WTC11 (cell line): ENCODE results near the gene P2RX3. TPM values are rescaled to one million over a fixed set of nuclear protein-coding genes. Genes with fewer than 3 reads are reported as not detected.

Experiments
- ATAC-seq: fragments of 200-7000 bp; cut with Tn5 transposase; 2 replicates; pipeline ENCODE4 v1.10.0; 2021; ENCODE audit warnings: mild to moderate bottlenecking, moderate library complexity
- CTCF ChIA-PET: fragments of 300-600 bp; sonication (Branson Sonifier 250); formaldehyde crosslinking; loops from one replicate; lab custom pipeline; 2021; ENCODE audit warnings: antibody characterized with exemption; lab: Charles Lee
- POLR2A ChIA-PET: fragments of 350-600 bp; sonication (Branson Sonifier 250); formaldehyde crosslinking; loops from one replicate; lab custom pipeline; 2021; ENCODE audit warnings: antibody characterized with exemption; lab: Charles Lee
- DNase-seq: peaks from one replicate; pipeline ENCODE4 v3.0.0; 2021; ENCODE audit warnings: low spot score
- H3K27ac Mint-ChIP-seq: 2 replicates; pipeline ENCODE4 v1.8.0; 2021; ENCODE audit warnings: mixed read lengths
- H3K27me3 Mint-ChIP-seq: 2 replicates; pipeline ENCODE4 v1.8.0; 2021; ENCODE audit warnings: low read depth, mild to moderate bottlenecking, moderate library complexity, mixed read lengths
- H3K36me3 Mint-ChIP-seq: 2 replicates; pipeline ENCODE4 v1.8.0; 2021; ENCODE audit warnings: mixed read lengths
- H3K4me1 Mint-ChIP-seq: 2 replicates; pipeline ENCODE4 v1.8.0; 2022; ENCODE audit warnings: mixed read lengths
- H3K4me3 Mint-ChIP-seq: 2 replicates; pipeline ENCODE4 v1.8.0; 2021; ENCODE audit warnings: mild to moderate bottlenecking, moderate library complexity, mixed read lengths
- H3K9me3 Mint-ChIP-seq: 2 replicates; pipeline ENCODE4 v1.8.0; 2021; ENCODE audit warnings: mixed read lengths
- ARID4B ChIP-seq: sonication (generic); formaldehyde crosslinking; IDR thresholded peaks from 2 replicates; pipeline ENCODE4 v1.8.0; 2023; ENCODE audit warnings: missing genetic modification reagents, mild to moderate bottlenecking, borderline replicate concordance
- ATF1 ChIP-seq: sonication (generic); formaldehyde crosslinking; IDR thresholded peaks from 2 replicates; pipeline ENCODE4 v1.8.1; 2023; ENCODE audit warnings: mild to moderate bottlenecking, moderate library complexity, missing genetic modification reagents
- E2F5 ChIP-seq: sonication (generic); formaldehyde crosslinking; IDR thresholded peaks from 2 replicates; pipeline ENCODE4 v1.8.1; 2022; ENCODE audit warnings: mild to moderate bottlenecking, moderate library complexity, missing genetic modification reagents
- ELF4 ChIP-seq: sonication (generic); formaldehyde crosslinking; IDR thresholded peaks from 2 replicates; pipeline ENCODE4 v1.8.1; 2022; ENCODE audit warnings: low read depth, mild to moderate bottlenecking, moderate library complexity, missing genetic modification reagents
- ERG ChIP-seq: fragments of 250-450 bp; sonication (Bioruptor Pico); IDR thresholded peaks from 2 replicates; pipeline ENCODE4 v1.8.0; 2021; ENCODE audit warnings: mild to moderate bottlenecking
- ETV6 ChIP-seq: sonication (generic); formaldehyde crosslinking; IDR thresholded peaks from 2 replicates; pipeline ENCODE4 v1.8.1; 2022; ENCODE audit warnings: mild to moderate bottlenecking, missing genetic modification reagents
- IRF2 ChIP-seq: sonication (generic); formaldehyde crosslinking; IDR thresholded peaks from 2 replicates; pipeline ENCODE4 v1.8.0; 2022; ENCODE audit warnings: low read depth, missing genetic modification reagents, borderline replicate concordance
- JAZF1 ChIP-seq: fragments of 250-450 bp; sonication (Bioruptor Pico); IDR thresholded peaks from 2 replicates; pipeline ENCODE4 v1.9.0; 2021; ENCODE audit warnings: moderate library complexity, mild to moderate bottlenecking, inconsistent platforms
- KAT7 ChIP-seq: sonication (generic); formaldehyde crosslinking; IDR thresholded peaks from 2 replicates; pipeline ENCODE4 v1.8.1; 2023; ENCODE audit warnings: missing genetic modification reagents, mild to moderate bottlenecking, borderline replicate concordance
- NFE2L1 ChIP-seq: sonication (generic); formaldehyde crosslinking; IDR thresholded peaks from 2 replicates; pipeline ENCODE4 v1.8.1; 2023; ENCODE audit warnings: missing genetic modification reagents
- PRRX2 ChIP-seq: fragments of 250-450 bp; sonication (Bioruptor Pico); IDR thresholded peaks from 2 replicates; pipeline ENCODE4 v1.8.0; 2021; ENCODE audit warnings: mild to moderate bottlenecking
- SOX15 ChIP-seq: fragments of 250-450 bp; sonication (Bioruptor Pico); IDR thresholded peaks from 2 replicates; pipeline ENCODE4 v1.9.0; 2021; ENCODE audit warnings: mild to moderate bottlenecking
- TP53 ChIP-seq: sonication (generic); formaldehyde crosslinking; IDR thresholded peaks from 2 replicates; pipeline ENCODE4 v1.8.1; 2023; ENCODE audit warnings: mild to moderate bottlenecking, missing genetic modification reagents
- USF1 ChIP-seq: sonication (generic); formaldehyde crosslinking; IDR thresholded peaks from 2 replicates; pipeline ENCODE4 v1.8.0; 2022; ENCODE audit warnings: mild to moderate bottlenecking, missing genetic modification reagents
- ZMAT4 ChIP-seq: fragments of 250-450 bp; sonication (Bioruptor Pico); IDR thresholded peaks from 2 replicates; pipeline ENCODE4 v1.9.0; 2021; ENCODE audit warnings: mild to moderate bottlenecking
- ZNF396 ChIP-seq: fragments of 250-450 bp; sonication (Bioruptor Pico); IDR thresholded peaks from 2 replicates; pipeline ENCODE4 v1.8.0; 2021; ENCODE audit warnings: mild to moderate bottlenecking, moderate library complexity, borderline replicate concordance
- ZNF416 ChIP-seq: fragments of 250-450 bp; sonication (Bioruptor Pico); IDR thresholded peaks from 2 replicates; pipeline ENCODE4 v1.9.0; 2021; ENCODE audit warnings: mild to moderate bottlenecking, inconsistent platforms
- total RNA-seq: library from RNA; stranded (reverse); gene quantifications from 3 replicates; pipeline ENCODE4 v1.2.3, GENCODE V29; 2021
- TF ChIP-seq, protein P1 (sequence below): sonication (generic); formaldehyde crosslinking; IDR thresholded peaks from 2 replicates; pipeline ENCODE4 v1.8.1; 2023; ENCODE audit warnings: mild to moderate bottlenecking, missing genetic modification reagents, moderate library complexity
- TF ChIP-seq, protein P2 (sequence below): sonication (generic); formaldehyde crosslinking; IDR thresholded peaks from 2 replicates; pipeline ENCODE4 v1.8.1; 2023; ENCODE audit warnings: mild to moderate bottlenecking, missing genetic modification reagents, borderline replicate concordance

Gene P2RX3
- total RNA-seq, 1 experiment from 2014 or later: 0.26 TPM

- H3K4me1 Mint-ChIP-seq: peaks cover 2% of the 10 kb centered on the region; the same call in 1 of the 2 replicates
- H3K36me3 Mint-ChIP-seq: no peaks in the 10 kb centered on the region
- CTCF ChIA-PET: interaction anchor here (0.9 to 2.0 kb wide), 6 partner anchors 12 to 81 kb away, joined by 3 to 11 read pairs (median 4); no protein-coding TSS in a partner anchor
- peak overlapping the region; percentile 51 for H3K4me3 Mint-ChIP-seq
- no peak overlapping the region for H3K27ac Mint-ChIP-seq
- no peak for ATAC-seq
- H3K9me3 Mint-ChIP-seq: peaks cover 6% of the 10 kb centered on the region
- no peak for DNase-seq
- POLR2A ChIA-PET: no interaction called here
- TF ChIP-seq JAZF1 (CRISPR knock-in tag) (no peak), USF1 (CRISPR knock-in tag) (no peak), ZNF416 (CRISPR knock-in tag) (no peak), ETV6 (CRISPR knock-in tag) (no peak), IRF2 (CRISPR knock-in tag) (no peak)
- peaks cover 36% of the 10 kb centered on the region for H3K27me3 Mint-ChIP-seq
These were observed 39.0 kb downstream of the P2RX3 start for GRCh38 chr11:57377107-57377506.

- DNase-seq (no peak), ATAC-seq (no peak)
- no peaks in the 10 kb centered on the region for H3K36me3 Mint-ChIP-seq
- no peak for TF ChIP-seq ELF4 (CRISPR knock-in tag)
- no peak for TF ChIP-seq ZNF396
- TF ChIP-seq ARID4B (CRISPR knock-in tag): no peak
- TF ChIP-seq ZMAT4 (CRISPR knock-in tag): no peak
- TF ChIP-seq ERG (CRISPR knock-in tag): no peak
- no peak for TF ChIP-seq E2F5 (CRISPR knock-in tag)
- no peak for TF ChIP-seq SOX15 (CRISPR knock-in tag)
- TF ChIP-seq, protein P1, sequence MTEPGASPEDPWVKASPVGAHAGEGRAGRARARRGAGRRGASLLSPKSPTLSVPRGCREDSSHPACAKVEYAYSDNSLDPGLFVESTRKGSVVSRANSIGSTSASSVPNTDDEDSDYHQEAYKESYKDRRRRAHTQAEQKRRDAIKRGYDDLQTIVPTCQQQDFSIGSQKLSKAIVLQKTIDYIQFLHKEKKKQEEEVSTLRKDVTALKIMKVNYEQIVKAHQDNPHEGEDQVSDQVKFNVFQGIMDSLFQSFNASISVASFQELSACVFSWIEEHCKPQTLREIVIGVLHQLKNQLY: no peak
- no peak for TF ChIP-seq KAT7 (CRISPR knock-in tag)
- TF ChIP-seq PRRX2 (CRISPR knock-in tag): no peak
- no peak for TF ChIP-seq TP53 (CRISPR knock-in tag)
- no peak for TF ChIP-seq ATF1 (CRISPR knock-in tag)
- TF ChIP-seq, protein P2, sequence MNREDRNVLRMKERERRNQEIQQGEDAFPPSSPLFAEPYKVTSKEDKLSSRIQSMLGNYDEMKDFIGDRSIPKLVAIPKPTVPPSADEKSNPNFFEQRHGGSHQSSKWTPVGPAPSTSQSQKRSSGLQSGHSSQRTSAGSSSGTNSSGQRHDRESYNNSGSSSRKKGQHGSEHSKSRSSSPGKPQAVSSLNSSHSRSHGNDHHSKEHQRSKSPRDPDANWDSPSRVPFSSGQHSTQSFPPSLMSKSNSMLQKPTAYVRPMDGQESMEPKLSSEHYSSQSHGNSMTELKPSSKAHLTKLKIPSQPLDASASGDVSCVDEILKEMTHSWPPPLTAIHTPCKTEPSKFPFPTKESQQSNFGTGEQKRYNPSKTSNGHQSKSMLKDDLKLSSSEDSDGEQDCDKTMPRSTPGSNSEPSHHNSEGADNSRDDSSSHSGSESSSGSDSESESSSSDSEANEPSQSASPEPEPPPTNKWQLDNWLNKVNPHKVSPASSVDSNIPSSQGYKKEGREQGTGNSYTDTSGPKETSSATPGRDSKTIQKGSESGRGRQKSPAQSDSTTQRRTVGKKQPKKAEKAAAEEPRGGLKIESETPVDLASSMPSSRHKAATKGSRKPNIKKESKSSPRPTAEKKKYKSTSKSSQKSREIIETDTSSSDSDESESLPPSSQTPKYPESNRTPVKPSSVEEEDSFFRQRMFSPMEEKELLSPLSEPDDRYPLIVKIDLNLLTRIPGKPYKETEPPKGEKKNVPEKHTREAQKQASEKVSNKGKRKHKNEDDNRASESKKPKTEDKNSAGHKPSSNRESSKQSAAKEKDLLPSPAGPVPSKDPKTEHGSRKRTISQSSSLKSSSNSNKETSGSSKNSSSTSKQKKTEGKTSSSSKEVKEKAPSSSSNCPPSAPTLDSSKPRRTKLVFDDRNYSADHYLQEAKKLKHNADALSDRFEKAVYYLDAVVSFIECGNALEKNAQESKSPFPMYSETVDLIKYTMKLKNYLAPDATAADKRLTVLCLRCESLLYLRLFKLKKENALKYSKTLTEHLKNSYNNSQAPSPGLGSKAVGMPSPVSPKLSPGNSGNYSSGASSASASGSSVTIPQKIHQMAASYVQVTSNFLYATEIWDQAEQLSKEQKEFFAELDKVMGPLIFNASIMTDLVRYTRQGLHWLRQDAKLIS (CRISPR knock-in tag): no peak
- no peak for TF ChIP-seq NFE2L1 (CRISPR knock-in tag)
- H3K4me3 Mint-ChIP-seq: no peak overlapping the region
- H3K4me1 Mint-ChIP-seq: peaks cover 2% of the 10 kb centered on the region; the same call in 1 of the 2 replicates
- ChIA-PET POLR2A (no interaction called here), CTCF (no interaction called here)
- H3K9me3 Mint-ChIP-seq: peaks cover 6% of the 10 kb centered on the region
- peaks cover 41% of the 10 kb centered on the region for H3K27me3 Mint-ChIP-seq
- no peak overlapping the region for H3K27ac Mint-ChIP-seq
These were observed 40.0 kb downstream of the P2RX3 start for GRCh38 chr11:57378186-57378585.
